GM20000 (cell line): Measurements from ENCODE around the gene KCNQ2.

Source experiments
- DNase-seq: peaks from one replicate; pipeline ENCODE4 v3.0.0; 2012; ENCODE audit warnings: low spot score
- TF ChIP-seq, protein P1 (sequence below): IDR thresholded peaks from 2 replicates; pipeline ENCODE4 v1.5.1; 2012; ENCODE audit warnings: mild to moderate bottlenecking, control low read depth; ENCODE audit errors: extremely low read depth, missing control alignments

The KCNQ2 gene

DNA sequence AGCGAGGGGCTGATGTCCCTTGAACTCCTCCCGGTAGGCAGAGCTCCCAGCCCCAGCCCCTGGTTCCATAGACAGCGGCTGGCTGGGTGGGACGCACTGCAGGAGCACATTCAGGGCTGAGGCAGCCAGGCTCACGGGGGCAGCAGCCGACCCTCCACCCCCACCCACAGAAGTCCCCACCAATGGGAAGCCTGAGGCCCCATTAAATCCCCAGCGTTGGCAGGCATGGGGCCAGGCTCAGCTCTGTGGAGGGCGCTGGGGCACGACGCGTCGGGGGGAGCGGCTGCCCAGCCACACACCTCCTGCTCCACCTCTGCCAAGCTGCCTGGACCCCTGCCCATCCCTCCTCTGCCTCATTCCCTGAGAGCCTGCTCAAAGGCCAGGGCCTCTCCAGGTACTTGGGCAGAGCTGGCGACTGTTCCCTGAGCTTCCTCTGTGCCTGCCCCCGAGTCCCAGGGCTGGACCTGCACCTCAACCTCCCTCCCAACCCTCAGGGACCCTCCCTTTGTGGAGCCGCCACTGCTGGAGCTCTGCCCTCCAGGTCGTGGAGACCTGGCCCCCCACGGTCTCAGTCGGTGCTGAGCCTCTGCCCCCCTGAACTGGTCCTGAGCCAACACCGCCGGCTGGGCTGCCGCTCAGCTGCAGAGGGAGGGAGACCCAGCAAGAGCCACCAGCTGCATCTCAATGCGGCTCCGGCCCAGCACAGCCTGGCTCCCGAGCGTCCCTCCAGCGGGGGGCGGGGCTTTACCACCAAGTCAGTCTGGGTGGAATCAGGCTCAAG is 120.5 kb downstream of the KCNQ2 start:
- DNase-seq, result no peak

DNA sequence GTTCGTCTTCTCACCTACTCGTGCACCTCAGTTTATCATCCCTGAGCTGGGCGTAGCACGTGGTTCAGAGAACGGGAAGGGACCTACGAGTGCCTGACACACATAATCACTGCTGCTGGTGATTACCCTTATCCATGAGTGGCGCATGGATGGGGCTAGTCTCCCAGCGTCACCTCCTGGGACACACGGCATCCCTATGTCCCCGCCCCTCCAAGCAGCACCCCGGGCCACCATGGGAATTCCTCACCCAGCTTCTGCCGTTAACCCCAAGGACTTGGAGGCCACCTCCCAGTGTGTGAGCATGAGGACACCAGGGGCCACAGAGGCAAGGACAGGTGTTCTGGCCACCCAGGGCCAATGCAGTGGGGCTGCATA is 121.1 kb downstream of the KCNQ2 start:
- TF ChIP-seq, protein P1, sequence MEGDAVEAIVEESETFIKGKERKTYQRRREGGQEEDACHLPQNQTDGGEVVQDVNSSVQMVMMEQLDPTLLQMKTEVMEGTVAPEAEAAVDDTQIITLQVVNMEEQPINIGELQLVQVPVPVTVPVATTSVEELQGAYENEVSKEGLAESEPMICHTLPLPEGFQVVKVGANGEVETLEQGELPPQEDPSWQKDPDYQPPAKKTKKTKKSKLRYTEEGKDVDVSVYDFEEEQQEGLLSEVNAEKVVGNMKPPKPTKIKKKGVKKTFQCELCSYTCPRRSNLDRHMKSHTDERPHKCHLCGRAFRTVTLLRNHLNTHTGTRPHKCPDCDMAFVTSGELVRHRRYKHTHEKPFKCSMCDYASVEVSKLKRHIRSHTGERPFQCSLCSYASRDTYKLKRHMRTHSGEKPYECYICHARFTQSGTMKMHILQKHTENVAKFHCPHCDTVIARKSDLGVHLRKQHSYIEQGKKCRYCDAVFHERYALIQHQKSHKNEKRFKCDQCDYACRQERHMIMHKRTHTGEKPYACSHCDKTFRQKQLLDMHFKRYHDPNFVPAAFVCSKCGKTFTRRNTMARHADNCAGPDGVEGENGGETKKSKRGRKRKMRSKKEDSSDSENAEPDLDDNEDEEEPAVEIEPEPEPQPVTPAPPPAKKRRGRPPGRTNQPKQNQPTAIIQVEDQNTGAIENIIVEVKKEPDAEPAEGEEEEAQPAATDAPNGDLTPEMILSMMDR, result no peak
- no peak for DNase-seq

More for the DNA sequence above, 120.5 kb downstream of the KCNQ2 start:
- TF ChIP-seq, protein P1, result no peak

DNA sequence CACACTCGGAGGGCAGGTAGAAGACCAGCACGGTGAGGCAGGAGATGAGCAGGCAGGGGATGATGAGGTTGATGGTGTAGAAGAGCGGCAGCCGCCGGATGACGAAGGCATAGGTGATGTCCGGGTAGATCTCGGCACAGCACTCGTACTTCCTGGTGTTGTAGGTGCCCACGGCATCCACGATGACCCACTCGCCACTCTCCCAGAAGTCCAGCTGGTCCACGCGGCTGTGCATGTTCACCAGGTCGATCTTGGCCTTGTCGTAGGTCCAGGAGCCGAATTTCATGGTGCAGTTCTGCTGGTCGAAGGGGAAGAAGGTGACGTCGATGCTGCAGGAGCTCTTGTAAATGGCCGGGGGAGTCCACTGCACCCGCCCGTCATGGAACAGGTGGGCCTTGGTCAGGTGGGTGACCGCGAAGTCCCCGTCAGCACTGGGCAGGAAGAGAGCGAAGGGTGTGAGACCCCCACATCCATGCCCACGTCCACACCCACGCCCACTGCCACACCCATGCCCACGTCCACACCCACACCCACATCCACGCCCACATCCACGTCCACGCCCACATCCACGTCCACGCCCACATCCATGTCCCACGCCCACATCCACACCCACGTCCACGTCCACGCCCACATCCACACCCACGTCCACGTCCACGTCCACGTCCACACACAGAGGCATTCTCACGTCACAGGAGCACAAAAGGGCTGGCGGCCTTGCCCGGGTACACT is 121.7 kb downstream of the KCNQ2 start:
- TF ChIP-seq, protein P1, result no peak

More for the DNA sequence above, 121.7 kb downstream of the KCNQ2 start:
- no peak for DNase-seq
